GM23338 (cell line): ENCODE results near the gene KNOP1. TPM values are rescaled to one million over a fixed set of nuclear protein-coding genes. Genes with fewer than 3 reads are reported as not detected.

Source experiments
- ATAC-seq: fragments of 200-7000 bp; cut with Tn5 transposase; 3 replicates; pipeline ENCODE4 v1.9.1; 2020
- DNase-seq: peaks from one replicate; pipeline ENCODE4 v3.0.0-alpha.2; 2015; ENCODE audit warnings: low spot score
- H2AFZ ChIP-seq: fragments of 200-600 bp; sonication (generic); 2 replicates; pipeline ENCODE4 v1.8.0; 2016; ENCODE audit warnings: antibody characterized with exemption, mild to moderate bottlenecking, moderate library complexity
- H3F3A ChIP-seq: fragments of 200-600 bp; sonication (generic); replicated peaks from 2 replicates; pipeline ENCODE4 v1.8.0; 2017; ENCODE audit warnings: antibody characterized with exemption, mixed run types, low read depth
- H3K27ac ChIP-seq: fragments of 200-600 bp; sonication (generic); 2 replicates; pipeline ENCODE4 v1.6.1; 2016; ENCODE audit warnings: low read depth
- H3K27me3 ChIP-seq: fragments of 200-600 bp; sonication (generic); 2 replicates; pipeline ENCODE4 v1.8.0; 2016; ENCODE audit warnings: mild to moderate bottlenecking, mixed run types, moderate library complexity; ENCODE audit not compliant: insufficient read depth
- H3K36me3 ChIP-seq: fragments of 200-600 bp; sonication (generic); 2 replicates; pipeline ENCODE4 v1.8.0; 2016; ENCODE audit warnings: mild to moderate bottlenecking; ENCODE audit not compliant: insufficient read depth
- H3K4me1 ChIP-seq: fragments of 200-600 bp; sonication (generic); 2 replicates; pipeline ENCODE4 v1.8.0; 2016; ENCODE audit warnings: mild to moderate bottlenecking, moderate library complexity; ENCODE audit not compliant: insufficient read depth
- H3K4me2 ChIP-seq: fragments of 200-600 bp; sonication (generic); 2 replicates; pipeline ENCODE4 v1.7.1; 2017; ENCODE audit warnings: mixed run types
- H3K4me3 ChIP-seq: fragments of 200-600 bp; sonication (generic); 2 replicates; pipeline ENCODE4 v1.6.1; 2016; ENCODE audit warnings: mixed run types
- H3K79me2 ChIP-seq: fragments of 200-600 bp; sonication (generic); replicated peaks from 2 replicates; pipeline ENCODE4 v1.8.0; 2017; ENCODE audit warnings: mild to moderate bottlenecking; ENCODE audit not compliant: insufficient read depth
- H3K9me2 ChIP-seq: fragments of 200-600 bp; sonication (generic); 2 replicates; pipeline ENCODE4 v1.8.0; 2017; ENCODE audit not compliant: insufficient read depth
- H4K20me1 ChIP-seq: fragments of 200-600 bp; sonication (generic); replicated peaks from 2 replicates; pipeline ENCODE4 v1.8.0; 2017; ENCODE audit warnings: mild to moderate bottlenecking; ENCODE audit not compliant: insufficient read depth
- H3K27ac Mint-ChIP-seq: 2 replicates; pipeline ENCODE4 v1.8.0; 2020; ENCODE audit warnings: inconsistent platforms, mild to moderate bottlenecking, moderate library complexity, mixed read lengths
- H3K27me3 Mint-ChIP-seq: 3 replicates; pipeline ENCODE4 v1.8.0; 2022; ENCODE audit warnings: low read depth, mild to moderate bottlenecking, moderate library complexity, mixed read lengths, inconsistent platforms; ENCODE audit not compliant: insufficient read depth, poor library complexity
- H3K36me3 Mint-ChIP-seq: 3 replicates; pipeline ENCODE4 v1.8.0; 2021; ENCODE audit warnings: low read depth, mild to moderate bottlenecking, inconsistent platforms, moderate library complexity, mixed read lengths
- H3K4me1 Mint-ChIP-seq: 3 replicates; pipeline ENCODE4 v1.8.0; 2020; ENCODE audit warnings: mild to moderate bottlenecking, inconsistent platforms, mixed read lengths
- H3K4me3 Mint-ChIP-seq: 3 replicates; pipeline ENCODE4 v1.8.0; 2021; ENCODE audit warnings: moderate library complexity, mild to moderate bottlenecking, inconsistent platforms, mixed read lengths
- H3K9me3 Mint-ChIP-seq: 3 replicates; pipeline ENCODE4 v1.8.0; 2020; ENCODE audit warnings: moderate library complexity, mild to moderate bottlenecking, inconsistent platforms, mixed read lengths
- CREB1 ChIP-seq: fragments of 250-450 bp; sonication (Bioruptor Pico); IDR thresholded peaks from 2 replicates; pipeline ENCODE4 v1.5.0; 2020; ENCODE audit warnings: low read depth, mild to moderate bottlenecking, moderate library complexity
- CTCF ChIP-seq, 2 experiments: fragments of 200-600 bp in 1 of 2; sonication (generic) in 1 of 2; conservative IDR thresholded peaks; 2 replicates each; pipeline versions ENCODE4 v1.5.1 to v1.6.1; 2016 to 2017; ENCODE audit warnings: antibody characterized with exemption in 2 of 2, low read depth in 2 of 2, mild to moderate bottlenecking in 2 of 2, moderate library complexity in 1 of 2
- ETS1 ChIP-seq: IDR thresholded peaks from 2 replicates; pipeline ENCODE4 v1.6.1; 2016; ENCODE audit warnings: antibody characterized with exemption
- EZH2 ChIP-seq: fragments of 200-600 bp; sonication (generic); IDR thresholded peaks from one replicate; pipeline ENCODE4 v1.8.0; 2017; ENCODE audit warnings: antibody characterized with exemption, mild to moderate bottlenecking, low read depth; ENCODE audit not compliant: unreplicated experiment
- EZH2phosphoT487 ChIP-seq: fragments of 200-600 bp; sonication (generic); IDR thresholded peaks from one replicate; pipeline ENCODE4 v1.8.1; 2018; ENCODE audit warnings: antibody characterized with exemption; ENCODE audit not compliant: unreplicated experiment
- JUNB ChIP-seq: IDR thresholded peaks from one replicate; pipeline ENCODE4 v1.6.1; 2016; ENCODE audit warnings: antibody characterized with exemption; ENCODE audit not compliant: unreplicated experiment
- NANOG ChIP-seq: IDR thresholded peaks from 2 replicates; pipeline ENCODE4 v1.6.1; 2016; ENCODE audit warnings: antibody characterized with exemption, borderline replicate concordance
- POLR2AphosphoS5 ChIP-seq: IDR thresholded peaks from 2 replicates; pipeline ENCODE4 v1.6.1; 2016; ENCODE audit warnings: antibody characterized with exemption, low read depth
- REST ChIP-seq: IDR thresholded peaks from one replicate; pipeline ENCODE4 v1.6.1; 2018; ENCODE audit warnings: antibody characterized with exemption; ENCODE audit not compliant: unreplicated experiment
- STAT1 ChIP-seq: IDR thresholded peaks from one replicate; pipeline ENCODE4 v1.6.1; 2016; ENCODE audit warnings: antibody characterized with exemption; ENCODE audit not compliant: unreplicated experiment
- ZNF114 ChIP-seq: fragments of 250-450 bp; sonication (Bioruptor Pico); IDR thresholded peaks from 2 replicates; pipeline ENCODE4 v1.5.0; 2020; ENCODE audit warnings: mild to moderate bottlenecking, moderate library complexity
- ZNF331 ChIP-seq: fragments of 250-450 bp; sonication (Bioruptor Pico); IDR thresholded peaks from 2 replicates; pipeline ENCODE4 v1.5.0; 2020; ENCODE audit warnings: low read depth, mild to moderate bottlenecking, moderate library complexity
- polyA plus RNA-seq: library from polyadenylated mRNA; unstranded; fragments of >200 nt; fragmentation: Nextera tagmentation; extraction: Ambion mirVana; gene quantifications from 2 replicates; pipeline ENCODE4 v1.2.1, GENCODE V29; 2016
- total RNA-seq: library from RNA; depleted of rRNA; stranded (reverse); fragments of >200 nt; shearing (Covaris generic); gene quantifications from 2 replicates; pipeline ENCODE4 v1.2.3, GENCODE V29; 2014
- TF ChIP-seq, protein P1 (sequence below): fragments of 250-450 bp; sonication (Bioruptor Pico); IDR thresholded peaks from 2 replicates; pipeline ENCODE4 v1.5.0; 2020; ENCODE audit warnings: mild to moderate bottlenecking, moderate library complexity

KNOP1 gene
- total and polyA plus RNA-seq, 2 experiments from 2014 or later, result 57.7 to 190 TPM

DNA sequence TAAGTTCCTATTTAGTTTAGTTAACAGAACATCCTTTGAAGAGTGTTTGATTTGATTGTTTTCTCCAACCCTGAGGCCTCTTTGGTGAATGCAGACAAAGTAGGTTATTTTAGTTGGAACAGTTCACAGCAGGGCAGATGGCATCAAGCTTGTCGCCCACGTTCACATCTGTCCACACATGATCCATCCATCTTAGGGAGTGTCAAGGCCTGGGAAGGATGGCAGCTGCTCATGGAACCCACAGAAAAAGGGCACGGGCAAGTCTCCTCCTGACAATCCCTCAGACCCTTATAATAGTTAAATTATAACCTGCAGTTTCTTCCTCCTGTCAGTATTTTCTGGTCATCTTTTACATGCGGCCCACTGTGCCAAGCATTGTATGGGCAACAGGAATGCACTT, 60.2 kb downstream of the KNOP1 start:
- Mint-ChIP-seq H3K9me3 (peaks cover 15% of the 10 kb centered on the region), H3K36me3 (peaks cover 39% of the 10 kb centered on the region), H3K4me3 (no peak overlapping the region), H3K4me1 (no peaks in the 10 kb centered on the region), H3K27ac (no peak overlapping the region), H3K27me3 (peaks cover 3% of the 10 kb centered on the region)
- H4K20me1 ChIP-seq, result no peaks in the 10 kb centered on the region; the same call in 1 of the 2 replicates
- no peak overlapping the region for H2AFZ ChIP-seq
- ATAC-seq (no peak), DNase-seq (no peak)
- H3K9me2 ChIP-seq, result no peaks in the 10 kb centered on the region
- no peak for TF ChIP-seq REST
- TF ChIP-seq ZNF331 (CRISPR knock-in tag), result no peak
- TF ChIP-seq CREB1 (CRISPR knock-in tag), result no peak
- no peak for TF ChIP-seq ETS1
- TF ChIP-seq CTCF (conservative IDR thresholded peaks at IDR 0.05; ENCODE audit: low read depth in 2 of 2), result no peak
- no peak for TF ChIP-seq ZNF114 (CRISPR knock-in tag)
- no peak for TF ChIP-seq POLR2AphosphoS5
- no peak for TF ChIP-seq NANOG
- no peak for TF ChIP-seq JUNB
- no peak for TF ChIP-seq STAT1
- TF ChIP-seq, protein P1, sequence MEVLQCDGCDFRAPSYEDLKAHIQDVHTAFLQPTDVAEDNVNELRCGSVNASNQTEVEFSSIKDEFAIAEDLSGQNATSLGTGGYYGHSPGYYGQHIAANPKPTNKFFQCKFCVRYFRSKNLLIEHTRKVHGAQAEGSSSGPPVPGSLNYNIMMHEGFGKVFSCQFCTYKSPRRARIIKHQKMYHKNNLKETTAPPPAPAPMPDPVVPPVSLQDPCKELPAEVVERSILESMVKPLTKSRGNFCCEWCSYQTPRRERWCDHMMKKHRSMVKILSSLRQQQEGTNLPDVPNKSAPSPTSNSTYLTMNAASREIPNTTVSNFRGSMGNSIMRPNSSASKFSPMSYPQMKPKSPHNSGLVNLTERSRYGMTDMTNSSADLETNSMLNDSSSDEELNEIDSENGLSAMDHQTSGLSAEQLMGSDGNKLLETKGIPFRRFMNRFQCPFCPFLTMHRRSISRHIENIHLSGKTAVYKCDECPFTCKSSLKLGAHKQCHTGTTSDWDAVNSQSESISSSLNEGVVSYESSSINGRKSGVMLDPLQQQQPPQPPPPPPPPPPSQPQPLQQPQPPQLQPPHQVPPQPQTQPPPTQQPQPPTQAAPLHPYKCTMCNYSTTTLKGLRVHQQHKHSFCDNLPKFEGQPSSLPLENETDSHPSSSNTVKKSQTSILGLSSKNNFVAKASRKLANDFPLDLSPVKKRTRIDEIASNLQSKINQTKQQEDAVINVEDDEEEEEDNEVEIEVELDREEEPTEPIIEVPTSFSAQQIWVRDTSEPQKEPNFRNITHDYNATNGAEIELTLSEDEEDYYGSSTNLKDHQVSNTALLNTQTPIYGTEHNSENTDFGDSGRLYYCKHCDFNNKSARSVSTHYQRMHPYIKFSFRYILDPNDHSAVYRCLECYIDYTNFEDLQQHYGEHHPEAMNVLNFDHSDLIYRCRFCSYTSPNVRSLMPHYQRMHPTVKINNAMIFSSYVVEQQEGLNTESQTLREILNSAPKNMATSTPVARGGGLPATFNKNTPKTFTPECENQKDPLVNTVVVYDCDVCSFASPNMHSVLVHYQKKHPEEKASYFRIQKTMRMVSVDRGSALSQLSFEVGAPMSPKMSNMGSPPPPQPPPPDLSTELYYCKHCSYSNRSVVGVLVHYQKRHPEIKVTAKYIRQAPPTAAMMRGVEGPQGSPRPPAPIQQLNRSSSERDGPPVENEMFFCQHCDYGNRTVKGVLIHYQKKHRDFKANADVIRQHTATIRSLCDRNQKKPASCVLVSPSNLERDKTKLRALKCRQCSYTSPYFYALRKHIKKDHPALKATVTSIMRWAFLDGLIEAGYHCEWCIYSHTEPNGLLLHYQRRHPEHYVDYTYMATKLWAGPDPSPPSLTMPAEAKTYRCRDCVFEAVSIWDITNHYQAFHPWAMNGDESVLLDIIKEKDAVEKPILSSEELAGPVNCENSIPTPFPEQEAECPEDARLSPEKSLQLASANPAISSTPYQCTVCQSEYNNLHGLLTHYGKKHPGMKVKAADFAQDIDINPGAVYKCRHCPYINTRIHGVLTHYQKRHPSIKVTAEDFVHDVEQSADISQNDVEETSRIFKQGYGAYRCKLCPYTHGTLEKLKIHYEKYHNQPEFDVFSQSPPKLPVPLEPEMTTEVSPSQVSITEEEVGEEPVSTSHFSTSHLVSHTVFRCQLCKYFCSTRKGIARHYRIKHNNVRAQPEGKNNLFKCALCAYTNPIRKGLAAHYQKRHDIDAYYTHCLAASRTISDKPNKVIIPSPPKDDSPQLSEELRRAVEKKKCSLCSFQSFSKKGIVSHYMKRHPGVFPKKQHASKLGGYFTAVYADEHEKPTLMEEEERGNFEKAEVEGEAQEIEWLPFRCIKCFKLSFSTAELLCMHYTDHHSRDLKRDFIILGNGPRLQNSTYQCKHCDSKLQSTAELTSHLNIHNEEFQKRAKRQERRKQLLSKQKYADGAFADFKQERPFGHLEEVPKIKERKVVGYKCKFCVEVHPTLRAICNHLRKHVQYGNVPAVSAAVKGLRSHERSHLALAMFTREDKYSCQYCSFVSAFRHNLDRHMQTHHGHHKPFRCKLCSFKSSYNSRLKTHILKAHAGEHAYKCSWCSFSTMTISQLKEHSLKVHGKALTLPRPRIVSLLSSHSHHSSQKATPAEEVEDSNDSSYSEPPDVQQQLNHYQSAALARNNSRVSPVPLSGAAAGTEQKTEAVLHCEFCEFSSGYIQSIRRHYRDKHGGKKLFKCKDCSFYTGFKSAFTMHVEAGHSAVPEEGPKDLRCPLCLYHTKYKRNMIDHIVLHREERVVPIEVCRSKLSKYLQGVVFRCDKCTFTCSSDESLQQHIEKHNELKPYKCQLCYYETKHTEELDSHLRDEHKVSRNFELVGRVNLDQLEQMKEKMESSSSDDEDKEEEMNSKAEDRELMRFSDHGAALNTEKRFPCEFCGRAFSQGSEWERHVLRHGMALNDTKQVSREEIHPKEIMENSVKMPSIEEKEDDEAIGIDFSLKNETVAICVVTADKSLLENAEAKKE (CRISPR knock-in tag), result no peak
- no peak for TF ChIP-seq EZH2phosphoT487
- TF ChIP-seq EZH2, result no peak
- no peaks in the 10 kb centered on the region for H3K79me2 ChIP-seq
- H3K27me3 ChIP-seq, result no peaks in the 10 kb centered on the region
- H3K27ac ChIP-seq, result no peak overlapping the region
- no peaks in the 10 kb centered on the region for H3K4me1 ChIP-seq
- no peaks in the 10 kb centered on the region for H3F3A ChIP-seq
- H3K36me3 ChIP-seq, result no peaks in the 10 kb centered on the region; the same call in 1 of the 2 replicates
- no peak overlapping the region for H3K4me2 ChIP-seq
- no peak overlapping the region for H3K4me3 ChIP-seq
